Inferior parietal cortex (tissue), 1 donor: Measurements from ENCODE around the gene RNF149.
"Not testable (repeated sequence)": the region's sequence is repeated elsewhere in the genome, so short reads cannot be mapped to it uniquely, and the experiment has no call there.

Experiments used
- DNase-seq: peaks from one replicate; pipeline ENCODE4 v3.0.0-alpha.2; 2016; ENCODE audit errors: extremely low spot score

Gene RNF149

DNA sequence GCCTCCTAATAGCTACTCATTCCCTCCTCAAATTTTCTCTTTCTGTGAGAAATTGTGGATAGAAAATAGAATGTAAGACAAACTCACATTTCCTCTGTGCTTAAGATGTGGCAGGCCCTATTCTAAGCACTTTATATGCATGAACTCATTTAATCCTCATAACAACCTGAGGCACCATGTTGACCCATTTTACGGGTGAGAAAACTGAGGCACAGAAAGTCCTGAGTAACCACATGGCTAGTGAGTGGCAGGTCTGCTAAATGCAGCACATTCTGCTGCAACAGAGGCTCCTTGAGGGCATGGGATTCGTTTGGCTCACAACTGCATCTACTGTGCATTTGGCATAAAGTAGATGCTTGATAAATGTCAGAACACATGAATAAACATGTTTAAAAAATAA lies 22.7 kb upstream of the RNF149 start:
- DNase-seq: no peak

DNA sequence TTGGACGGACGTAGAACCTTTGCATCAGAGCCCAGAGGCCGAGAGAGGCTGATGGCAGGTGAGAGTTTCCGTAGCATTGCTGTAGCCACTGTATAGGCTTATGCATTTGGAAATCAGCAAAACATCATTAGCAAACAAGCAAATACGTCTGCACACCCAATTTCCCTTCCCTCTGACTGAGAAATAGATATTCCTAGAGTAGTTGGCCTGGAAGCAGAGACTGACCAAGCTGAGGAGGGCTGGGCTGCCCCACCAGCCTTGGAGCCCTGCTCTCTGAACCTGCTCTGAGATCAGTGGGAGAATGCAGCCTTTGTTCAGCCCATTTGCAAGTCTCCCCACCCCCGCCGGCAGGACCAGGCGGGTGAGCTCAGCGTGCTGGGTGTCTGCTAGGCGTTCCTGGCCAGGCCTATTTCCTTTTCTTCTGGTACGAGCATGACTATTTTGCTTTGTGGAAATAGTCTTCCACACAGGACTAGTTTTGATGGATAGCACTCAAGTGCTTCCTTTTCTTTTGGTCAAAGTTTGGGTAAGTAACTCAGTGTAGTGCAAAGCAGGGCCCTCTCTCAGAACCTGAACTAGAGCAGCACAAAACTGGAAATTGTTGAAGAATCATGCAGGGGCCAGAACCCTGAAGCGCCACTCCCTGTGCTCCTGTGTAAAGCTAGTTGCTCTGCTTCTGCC lies 21.9 kb upstream of the RNF149 start:
- DNase-seq: no peak

- DNase-seq: no peak
These were observed 20.5 kb upstream of the RNF149 start for GRCh38 chr2:101329026-101329425.

DNA sequence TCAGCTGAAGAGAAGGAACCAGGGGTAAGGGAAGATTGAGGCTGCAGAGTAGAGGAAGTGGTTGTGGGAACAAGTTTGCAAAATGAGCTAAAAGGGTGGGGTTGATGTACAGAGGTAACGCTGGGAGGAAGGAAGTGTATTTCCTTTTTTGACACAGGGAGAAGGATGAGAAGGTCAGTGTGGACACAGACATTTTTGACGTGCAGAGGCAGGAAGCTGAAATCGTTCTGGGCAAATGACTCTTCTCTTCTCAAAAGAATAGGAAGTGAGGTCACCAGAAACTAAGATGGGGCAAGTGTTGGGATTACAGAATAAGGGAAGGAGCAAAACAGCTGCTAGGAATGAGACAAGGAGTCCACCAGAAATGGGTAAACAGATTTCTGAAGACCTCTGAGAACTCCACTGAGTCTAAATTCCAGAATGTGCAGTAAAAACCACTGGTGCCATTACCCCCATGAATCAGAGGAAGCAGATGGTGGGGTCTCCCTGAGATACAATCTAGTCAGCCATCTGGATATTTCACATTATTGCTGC lies 20.0 kb upstream of the RNF149 start:
- no peak for DNase-seq

GRCh38 chr2:101327863-101328394 lies 19.4 kb upstream of the RNF149 start:
- no peak for DNase-seq

DNA sequence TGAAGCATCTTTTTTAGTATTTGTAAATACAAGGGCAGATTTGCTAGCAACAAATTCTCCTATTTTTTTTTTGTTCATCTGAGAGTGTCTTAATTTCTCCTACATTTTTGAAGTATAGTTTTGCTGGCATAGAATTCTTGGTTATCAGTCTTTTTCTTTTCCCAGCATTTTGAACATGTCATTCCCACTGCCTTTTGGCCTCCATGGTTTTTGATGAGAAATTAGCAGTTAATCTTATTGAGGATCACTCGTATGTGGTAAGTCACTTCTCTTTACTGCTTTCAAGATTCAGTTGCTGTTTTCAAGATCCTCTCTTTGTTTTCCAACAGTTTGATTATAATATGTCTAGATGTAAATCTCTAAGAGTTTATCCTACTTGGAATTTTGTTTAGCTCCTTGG lies 16.9 kb upstream of the RNF149 start:
- DNase-seq: no peak

DNA sequence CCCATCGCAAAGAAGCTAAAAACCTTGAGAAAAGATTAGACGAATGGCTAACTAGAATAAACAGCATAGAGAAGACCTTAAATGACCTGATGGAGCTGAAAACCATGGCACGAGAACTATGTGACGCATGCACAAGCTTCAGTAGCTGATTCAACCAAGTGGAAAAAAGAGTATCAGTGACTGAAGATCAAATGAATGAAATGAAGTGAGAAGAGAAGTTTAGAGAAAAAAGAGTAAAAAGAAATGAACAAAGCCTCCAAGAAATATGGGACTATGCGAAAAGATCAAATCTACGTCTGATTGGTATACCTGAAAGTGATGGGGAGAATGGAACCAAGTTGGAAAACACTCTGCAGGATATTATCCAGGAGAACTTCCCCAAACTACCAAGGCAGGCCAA lies 8.1 kb upstream of the RNF149 start:
- not testable (repeated sequence) for DNase-seq

DNA sequence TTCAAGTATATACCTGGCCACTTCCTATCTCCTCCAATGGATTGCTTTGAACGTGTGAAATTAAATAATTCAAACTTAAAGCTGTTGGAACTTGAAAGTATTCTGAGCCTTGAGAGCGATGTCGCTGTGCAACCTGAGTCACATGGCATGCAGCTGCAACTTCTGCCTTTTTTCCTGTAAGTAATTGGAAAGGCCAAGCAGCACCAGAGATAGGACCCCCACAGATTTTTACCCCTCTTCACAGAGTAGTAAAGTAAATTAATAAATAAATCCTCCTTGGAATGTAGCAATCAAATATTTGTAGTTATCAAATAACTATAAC lies 3.2 kb upstream of the RNF149 start:
- no peak for DNase-seq

GRCh38 chr2:101310834-101311695 lies 2.6 kb upstream of the RNF149 start:
- DNase-seq: no peak

GRCh38 chr2:101310090-101310833 lies 1.8 kb upstream of the RNF149 start:
- DNase-seq: no peak

GRCh38 chr2:101307950-101308431 lies 510 bp downstream of the RNF149 start:
- no peak for DNase-seq

- no peak for DNase-seq
These were observed 998 bp downstream of the RNF149 start for GRCh38 chr2:101307503-101307902.

GRCh38 chr2:101306410-101306809 lies 2.1 kb downstream of the RNF149 start:
- no peak for DNase-seq

DNA sequence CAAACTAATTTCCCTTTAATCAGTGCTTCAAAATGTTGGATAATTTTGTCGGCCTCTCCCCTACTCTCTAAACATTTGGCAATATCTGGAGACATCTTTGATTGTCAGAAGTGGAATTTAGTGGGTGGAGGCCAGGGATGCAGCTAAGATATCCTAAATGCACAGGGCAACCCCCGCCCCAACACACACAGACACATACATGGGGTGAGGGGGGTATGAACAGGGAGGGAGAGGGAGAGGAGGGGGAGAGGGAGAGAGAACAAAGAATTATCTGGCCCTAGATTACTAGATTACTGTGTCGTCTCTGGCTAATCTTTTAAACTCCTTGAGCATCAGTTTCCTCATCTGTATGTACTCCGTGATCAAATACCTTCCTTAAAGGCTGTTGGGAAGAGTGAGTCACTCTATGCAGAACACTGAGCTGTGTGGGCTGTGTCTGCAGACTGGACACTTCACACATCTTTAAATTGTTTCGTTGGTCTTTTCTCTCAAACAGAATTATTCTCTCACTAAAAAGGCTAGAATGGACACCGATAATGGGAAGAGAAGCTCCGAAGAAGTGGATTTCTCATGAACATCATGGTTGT lies 2.9 kb downstream of the RNF149 start:
- no peak for DNase-seq

DNA sequence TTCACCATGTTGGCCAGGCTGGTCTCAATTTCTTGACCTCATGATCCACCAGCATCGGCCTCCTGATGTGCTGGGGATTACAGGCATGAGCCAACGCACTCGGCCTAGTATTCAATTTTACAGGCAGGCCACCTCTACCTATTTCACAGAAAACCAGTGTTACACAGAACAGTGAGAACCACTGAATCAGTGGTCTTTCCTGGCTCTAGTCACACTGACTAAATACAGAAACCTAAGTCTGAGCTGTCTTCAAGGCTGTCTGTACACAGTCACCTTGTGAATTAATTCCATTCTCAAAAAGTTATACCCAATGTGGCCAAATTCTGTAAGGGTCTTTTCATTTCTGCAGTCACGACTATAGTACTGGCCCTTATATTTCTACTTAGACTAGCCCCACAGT lies 3.5 kb downstream of the RNF149 start:
- DNase-seq: no peak

DNA sequence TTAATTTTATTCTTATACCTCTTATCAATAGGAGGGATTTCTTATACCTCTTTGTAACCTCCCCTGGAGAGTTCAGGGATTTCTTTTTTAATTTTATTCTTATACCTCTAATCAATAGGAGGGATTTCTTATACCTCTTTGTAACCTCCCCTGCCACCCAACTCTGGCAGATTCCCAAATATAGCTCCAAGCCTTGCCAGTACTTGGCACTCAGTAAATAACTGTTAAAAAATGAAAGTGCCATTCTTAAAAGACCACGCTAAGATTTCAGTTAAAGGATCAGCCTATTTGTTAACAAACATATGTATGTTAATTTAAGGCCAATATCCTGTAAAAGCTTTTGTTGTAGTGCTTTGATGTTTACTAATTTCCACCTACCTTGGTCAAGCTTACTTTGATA lies 4.8 kb downstream of the RNF149 start:
- no peak for DNase-seq

DNA sequence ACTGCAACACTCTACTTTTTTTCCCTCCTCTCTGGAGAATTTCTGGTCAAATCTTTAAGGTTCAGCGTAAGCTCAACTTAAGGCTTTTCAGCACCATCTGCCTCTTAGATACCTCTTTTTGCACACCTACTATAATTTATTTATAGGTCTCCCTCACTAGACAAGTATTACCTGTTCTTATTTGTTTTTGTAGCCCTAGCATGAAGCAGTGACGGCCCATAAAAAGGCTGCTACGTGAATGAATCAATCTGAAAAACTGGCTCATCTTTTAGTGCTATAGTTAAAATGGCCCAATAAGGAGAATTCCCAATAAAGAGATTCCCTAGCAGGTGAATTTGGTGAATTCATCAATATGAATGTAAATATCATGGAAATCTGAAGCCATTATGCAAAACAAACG lies 6.5 kb downstream of the RNF149 start:
- no peak for DNase-seq

- DNase-seq: no peak
These were observed 7.7 kb downstream of the RNF149 start for GRCh38 chr2:101300836-101301235.

- no peak for DNase-seq
These were observed 8.3 kb downstream of the RNF149 start for GRCh38 chr2:101300164-101300563.

DNA sequence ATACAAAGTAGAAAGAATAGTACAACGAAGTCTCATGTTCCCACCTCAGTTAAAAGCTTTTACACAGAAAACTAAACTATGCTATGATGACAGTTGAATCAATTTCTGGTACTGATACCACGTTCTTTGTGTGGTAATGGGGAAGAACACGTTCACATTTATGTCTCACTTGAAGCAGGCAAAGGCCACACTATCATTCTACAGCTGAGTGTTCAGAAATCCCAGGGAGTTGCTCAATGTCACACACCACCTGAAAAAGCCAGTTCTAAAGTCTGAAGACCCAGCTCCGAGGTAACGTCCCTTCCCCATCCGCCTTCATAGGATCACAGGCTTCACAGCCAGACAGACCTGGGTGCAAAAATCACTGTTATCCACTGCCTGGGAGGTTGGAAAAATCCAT lies 8.9 kb downstream of the RNF149 start:
- DNase-seq: no peak

GRCh38 chr2:101297383-101297782 lies 11.1 kb downstream of the RNF149 start:
- no peak for DNase-seq

- no peak for DNase-seq
These were observed 12.1 kb downstream of the RNF149 start for GRCh38 chr2:101296371-101296770.
